PC-3 (cell line): Measurements from ENCODE around the gene FARS2. TPM values are rescaled to one million over a fixed set of nuclear protein-coding genes. Genes with fewer than 3 reads are reported as not detected.

Experiments
- ATAC-seq: fragments of 200-7000 bp; cut with Tn5 transposase; 2 replicates; pipeline ENCODE4 v1.9.1; 2020; ENCODE audit warnings: mild to moderate bottlenecking, moderate library complexity
- BruUV-seq: library from RNA; stranded (reverse); fragments of 400-500 nt; replicated peaks from 2 replicates; lab custom pipeline; 2021; lab: Mats Ljungman, UMichigan
- CTCF ChIA-PET: fragments of 300-600 bp; sonication (Branson Sonifier 250); formaldehyde crosslinking; loops from one replicate; lab custom pipeline; 2022; ENCODE audit warnings: antibody characterized with exemption; lab: Charles Lee
- POLR2A ChIA-PET: fragments of 300-600 bp; sonication (Branson Sonifier 250); formaldehyde crosslinking; loops from one replicate; lab custom pipeline; 2022; ENCODE audit warnings: antibody characterized with exemption; ENCODE audit not compliant: unreplicated experiment; lab: Charles Lee
- DNase-seq: peaks from one replicate; pipeline ENCODE4 v3.0.0-alpha.2; 2015
- H2AFZ ChIP-seq: fragments of 300-600 bp; sonication (generic); 2 replicates; pipeline ENCODE4 v1.6.0; 2016; ENCODE audit warnings: antibody characterized with exemption, low read length
- H3F3A ChIP-seq: fragments of 300-600 bp; sonication (generic); one replicate; pipeline ENCODE4 v1.6.0; 2017; ENCODE audit warnings: antibody characterized with exemption, low read length, control low read depth, mild to moderate bottlenecking; ENCODE audit not compliant: unreplicated experiment
- H3K27ac ChIP-seq: fragments of 300-600 bp; sonication (generic); 2 replicates; pipeline ENCODE4 v1.5.1; 2016; ENCODE audit warnings: mild to moderate bottlenecking, low read length
- H3K27me3 ChIP-seq: fragments of 300-600 bp; sonication (generic); 2 replicates; pipeline ENCODE4 v1.6.1; 2016; ENCODE audit warnings: low read length, mixed read lengths
- H3K36me3 ChIP-seq: fragments of 300-600 bp; sonication (generic); 2 replicates; pipeline ENCODE4 v1.6.1; 2016; ENCODE audit warnings: low read depth, mixed run types, low read length, mixed read lengths
- H3K4me1 ChIP-seq: fragments of 300-600 bp; sonication (generic); 2 replicates; pipeline ENCODE4 v1.5.1; 2016; ENCODE audit warnings: low read length; ENCODE audit not compliant: insufficient read depth
- H3K4me2 ChIP-seq: fragments of 300-600 bp; sonication (generic); 2 replicates; pipeline ENCODE4 v1.6.0; 2016; ENCODE audit warnings: low read length
- H3K4me3 ChIP-seq: fragments of 300-600 bp; sonication (generic); 2 replicates; pipeline ENCODE4 v1.5.1; 2016; ENCODE audit warnings: mild to moderate bottlenecking, low read length, mixed read lengths
- H3K79me2 ChIP-seq: fragments of 300-600 bp; sonication (generic); 2 replicates; pipeline ENCODE4 v1.6.1; 2017; ENCODE audit warnings: low read length, mixed read lengths
- H3K9ac ChIP-seq: fragments of 300-600 bp; sonication (generic); 2 replicates; pipeline ENCODE4 v1.6.0; 2016; ENCODE audit warnings: mild to moderate bottlenecking, low read length
- H3K9me2 ChIP-seq: fragments of 300-600 bp; sonication (generic); replicated peaks from 2 replicates; pipeline ENCODE4 v1.6.1; 2016; ENCODE audit warnings: mixed run types, low read length, mixed read lengths
- H3K9me3 ChIP-seq: fragments of 300-600 bp; sonication (generic); 2 replicates; pipeline ENCODE4 v1.6.1; 2016; ENCODE audit warnings: low read length, mixed read lengths
- H4K20me1 ChIP-seq: fragments of 300-600 bp; sonication (generic); 2 replicates; pipeline ENCODE4 v1.6.1; 2016; ENCODE audit warnings: low read length, mixed read lengths
- CTCF ChIP-seq: fragments of 300-600 bp; sonication (generic); conservative IDR thresholded peaks from 2 replicates; pipeline ENCODE4 v1.5.1; 2017; ENCODE audit warnings: antibody characterized with exemption, low read depth, mild to moderate bottlenecking, low read length
- EZH2 ChIP-seq: fragments of 300-600 bp; sonication (generic); IDR thresholded peaks from one replicate; pipeline ENCODE4 v1.6.1; 2017; ENCODE audit warnings: antibody characterized with exemption, mild to moderate bottlenecking, low read length; ENCODE audit not compliant: unreplicated experiment
- EZH2phosphoT487 ChIP-seq: fragments of 300-600 bp; sonication (generic); IDR thresholded peaks from 2 replicates; pipeline ENCODE4 v1.6.1; 2018; ENCODE audit warnings: mild to moderate bottlenecking, antibody characterized with exemption, low read length, borderline replicate concordance
- intact Hi-C: fragments of 100-400 bp; cut with micrococcal nuclease; formaldehyde crosslinking; loops from 2 replicates; pipeline ENCODE4 v1.9.0; 2023
- total RNA-seq: library from RNA; depleted of rRNA; stranded (reverse); fragments of >200 nt; gene quantifications from 2 replicates; pipeline ENCODE4 v1.2.3, GENCODE V29; 2014

FARS2 gene
- total RNA-seq, 1 experiment from 2014 or later: 23.0 TPM

- no TSS peak for BruUV-seq
- Histone ChIP-seq H3K9me3 (no peaks in the 10 kb centered on the region), H3K9ac (no peak overlapping the region), H2AFZ (no peak overlapping the region), H3K4me1 (no peaks in the 10 kb centered on the region), H3K27me3 (no peaks in the 10 kb centered on the region), H3F3A (no peaks in the 10 kb centered on the region), H3K9me2 (no peaks in the 10 kb centered on the region), H3K27ac (no peak overlapping the region), H4K20me1 (no peaks in the 10 kb centered on the region), H3K79me2 (no peaks in the 10 kb centered on the region), H3K4me2 (no peak overlapping the region), H3K36me3 (no peaks in the 10 kb centered on the region), H3K4me3 (no peak overlapping the region)
- ChIA-PET POLR2A (no interaction called here), CTCF (no interaction called here)
- TF ChIP-seq EZH2phosphoT487 (no peak), CTCF (no peak), EZH2 (no peak)
- ATAC-seq (no peak), DNase-seq (no peak)
- intact Hi-C loops: loop anchor here (10.0 kb wide), 1 partner anchor 184 kb away; no protein-coding TSS in a partner anchor
Observed at GRCh38 chr6:5490501-5491069, 229.3 kb downstream of the FARS2 start.

GRCh38 chr6:5492356-5492755 lies 231.0 kb downstream of the FARS2 start:
- DNase-seq (no peak), ATAC-seq (no peak)
- Histone ChIP-seq H3F3A (no peaks in the 10 kb centered on the region), H3K4me3 (no peak overlapping the region), H3K9ac (no peak overlapping the region), H3K27ac (no peak overlapping the region), H3K4me2 (no peak overlapping the region), H3K9me3 (no peaks in the 10 kb centered on the region), H3K36me3 (no peaks in the 10 kb centered on the region), H3K9me2 (no peaks in the 10 kb centered on the region), H4K20me1 (no peaks in the 10 kb centered on the region), H2AFZ (no peak overlapping the region), H3K4me1 (no peaks in the 10 kb centered on the region; the same call in 1 of the 2 replicates), H3K79me2 (no peaks in the 10 kb centered on the region), H3K27me3 (no peaks in the 10 kb centered on the region)
- POLR2A ChIA-PET: no interaction called here
- intact Hi-C loops: loop anchor here (10.0 kb wide), 1 partner anchor 182 kb away; no protein-coding TSS in a partner anchor
- TF ChIP-seq CTCF: no peak
- TF ChIP-seq EZH2: no peak
- TF ChIP-seq EZH2phosphoT487: no peak
- CTCF ChIA-PET: no interaction called here
- no TSS peak for BruUV-seq

- no peak overlapping the region for H3K4me3 ChIP-seq
- no peaks in the 10 kb centered on the region for H3K36me3 ChIP-seq
- no peaks in the 10 kb centered on the region for H3K9me3 ChIP-seq
- H3K27ac ChIP-seq: no peak overlapping the region
- ATAC-seq (no peak), DNase-seq (no peak)
- no peak overlapping the region for H3K4me2 ChIP-seq
- H3K4me1 ChIP-seq: peaks cover 8% of the 10 kb centered on the region
- intact Hi-C loops: loop anchor here (10.0 kb wide), 1 partner anchor 181 kb away; no protein-coding TSS in a partner anchor
- H3F3A ChIP-seq: peaks cover 5% of the 10 kb centered on the region
- ChIA-PET POLR2A (interaction anchor here (0.6 kb wide), 1 partner anchor 49 kb away, joined by 3 read pairs; no protein-coding TSS in a partner anchor), CTCF (no interaction called here)
- H3K79me2 ChIP-seq: no peaks in the 10 kb centered on the region
- BruUV-seq: no TSS peak
- TF ChIP-seq EZH2phosphoT487 (no peak), CTCF (no peak), EZH2 (no peak)
- H3K9ac ChIP-seq: no peak overlapping the region
- H4K20me1 ChIP-seq: no peaks in the 10 kb centered on the region
- no peaks in the 10 kb centered on the region for H3K9me2 ChIP-seq
- no peak overlapping the region for H2AFZ ChIP-seq
- H3K27me3 ChIP-seq: no peaks in the 10 kb centered on the region
Observed at GRCh38 chr6:5493806-5494205, 232.5 kb downstream of the FARS2 start.
